Measurements from ENCODE around the gene RC3H1. TPM values are rescaled to one million over a fixed set of nuclear protein-coding genes. Genes with fewer than 3 reads are reported as not detected.
A peak's percentile ranks its signal among the peaks of the same experiment; 100 is the strongest.

RC3H1 gene, protein sequence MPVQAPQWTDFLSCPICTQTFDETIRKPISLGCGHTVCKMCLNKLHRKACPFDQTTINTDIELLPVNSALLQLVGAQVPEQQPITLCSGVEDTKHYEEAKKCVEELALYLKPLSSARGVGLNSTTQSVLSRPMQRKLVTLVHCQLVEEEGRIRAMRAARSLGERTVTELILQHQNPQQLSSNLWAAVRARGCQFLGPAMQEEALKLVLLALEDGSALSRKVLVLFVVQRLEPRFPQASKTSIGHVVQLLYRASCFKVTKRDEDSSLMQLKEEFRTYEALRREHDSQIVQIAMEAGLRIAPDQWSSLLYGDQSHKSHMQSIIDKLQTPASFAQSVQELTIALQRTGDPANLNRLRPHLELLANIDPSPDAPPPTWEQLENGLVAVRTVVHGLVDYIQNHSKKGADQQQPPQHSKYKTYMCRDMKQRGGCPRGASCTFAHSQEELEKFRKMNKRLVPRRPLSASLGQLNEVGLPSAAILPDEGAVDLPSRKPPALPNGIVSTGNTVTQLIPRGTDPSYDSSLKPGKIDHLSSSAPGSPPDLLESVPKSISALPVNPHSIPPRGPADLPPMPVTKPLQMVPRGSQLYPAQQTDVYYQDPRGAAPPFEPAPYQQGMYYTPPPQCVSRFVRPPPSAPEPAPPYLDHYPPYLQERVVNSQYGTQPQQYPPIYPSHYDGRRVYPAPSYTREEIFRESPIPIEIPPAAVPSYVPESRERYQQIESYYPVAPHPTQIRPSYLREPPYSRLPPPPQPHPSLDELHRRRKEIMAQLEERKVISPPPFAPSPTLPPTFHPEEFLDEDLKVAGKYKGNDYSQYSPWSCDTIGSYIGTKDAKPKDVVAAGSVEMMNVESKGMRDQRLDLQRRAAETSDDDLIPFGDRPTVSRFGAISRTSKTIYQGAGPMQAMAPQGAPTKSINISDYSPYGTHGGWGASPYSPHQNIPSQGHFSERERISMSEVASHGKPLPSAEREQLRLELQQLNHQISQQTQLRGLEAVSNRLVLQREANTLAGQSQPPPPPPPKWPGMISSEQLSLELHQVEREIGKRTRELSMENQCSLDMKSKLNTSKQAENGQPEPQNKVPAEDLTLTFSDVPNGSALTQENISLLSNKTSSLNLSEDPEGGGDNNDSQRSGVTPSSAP
- total RNA-seq = 10 to 100 TPM; 25.3 to 41.5 TPM

DNA sequence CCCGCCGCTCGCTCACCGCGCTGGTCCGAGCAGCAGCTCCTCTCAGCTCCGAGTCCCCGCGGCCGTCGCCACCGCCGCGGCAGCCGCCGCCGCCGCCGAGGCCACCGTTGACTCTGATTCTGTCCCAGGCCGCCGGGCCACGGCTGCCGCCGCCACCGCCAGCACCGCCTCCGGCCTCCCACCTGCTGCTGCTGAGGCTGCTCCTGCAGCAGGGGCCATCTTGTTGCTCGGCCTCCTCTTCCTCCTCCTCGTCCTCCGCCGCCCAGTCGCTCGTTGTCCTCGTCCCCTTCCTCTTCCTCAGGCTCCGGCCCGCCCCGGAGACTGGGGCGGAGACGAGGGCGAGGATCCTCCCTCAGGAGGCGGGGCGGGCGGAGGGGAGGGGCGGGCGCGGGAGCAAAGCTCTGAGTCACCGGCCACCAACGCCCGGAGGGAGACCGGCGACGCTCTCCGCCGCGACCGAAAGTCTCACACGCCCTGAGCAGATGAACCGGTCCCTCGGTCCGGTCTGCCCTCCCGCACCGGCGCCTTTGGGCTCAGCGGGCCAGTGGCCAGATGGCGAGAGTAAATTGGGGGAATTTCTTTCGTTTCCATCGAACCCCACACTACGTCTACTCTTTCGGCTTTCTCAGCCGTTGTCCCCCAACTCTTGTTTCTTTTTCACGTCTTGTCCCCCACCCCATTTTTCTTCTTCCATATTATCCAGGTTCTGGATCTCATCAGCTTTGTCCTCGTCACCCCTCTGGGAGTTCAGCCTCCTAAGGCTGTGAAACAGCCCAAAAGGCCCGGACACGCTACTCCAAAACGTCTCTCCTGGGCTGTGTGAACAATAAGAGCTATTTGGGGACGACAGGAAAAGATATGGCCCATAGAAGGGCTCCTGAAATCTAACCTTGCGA, at the start of gene RC3H1:
Gene RC3H1 (minus strand): TSS at position 278 of the 896 bp plus-strand sequence. CDS start 29,372 bp downstream, outside the sequence.
- Histone ChIP-seq H3K4me1 (ENCODE audit: control insufficient read depth in 1 of 2, low read depth in 2 of 2) (peaks cover 31 to 41% of the 10 kb centered on the region in 2 donors), H3K27ac (peak within 1 kb of the TSS; percentile 78 to 84), H3K4me3 (peak within 1 kb of the TSS; percentile 76), H3K36me3 (no peaks in the 10 kb centered on the region), H3K9me3 (no peaks in the 10 kb centered on the region), H3K27me3 (replicated peaks; ENCODE audit: insufficient read depth) (no peaks in the 10 kb centered on the region)
- ATAC-seq (ENCODE audit: insufficient number of reproducible peaks, low FRiP score, low read depth) (peak; percentile 92), DNase-seq (ENCODE audit: low spot score) (peak; percentile 51)
- TF ChIP-seq, protein P1, sequence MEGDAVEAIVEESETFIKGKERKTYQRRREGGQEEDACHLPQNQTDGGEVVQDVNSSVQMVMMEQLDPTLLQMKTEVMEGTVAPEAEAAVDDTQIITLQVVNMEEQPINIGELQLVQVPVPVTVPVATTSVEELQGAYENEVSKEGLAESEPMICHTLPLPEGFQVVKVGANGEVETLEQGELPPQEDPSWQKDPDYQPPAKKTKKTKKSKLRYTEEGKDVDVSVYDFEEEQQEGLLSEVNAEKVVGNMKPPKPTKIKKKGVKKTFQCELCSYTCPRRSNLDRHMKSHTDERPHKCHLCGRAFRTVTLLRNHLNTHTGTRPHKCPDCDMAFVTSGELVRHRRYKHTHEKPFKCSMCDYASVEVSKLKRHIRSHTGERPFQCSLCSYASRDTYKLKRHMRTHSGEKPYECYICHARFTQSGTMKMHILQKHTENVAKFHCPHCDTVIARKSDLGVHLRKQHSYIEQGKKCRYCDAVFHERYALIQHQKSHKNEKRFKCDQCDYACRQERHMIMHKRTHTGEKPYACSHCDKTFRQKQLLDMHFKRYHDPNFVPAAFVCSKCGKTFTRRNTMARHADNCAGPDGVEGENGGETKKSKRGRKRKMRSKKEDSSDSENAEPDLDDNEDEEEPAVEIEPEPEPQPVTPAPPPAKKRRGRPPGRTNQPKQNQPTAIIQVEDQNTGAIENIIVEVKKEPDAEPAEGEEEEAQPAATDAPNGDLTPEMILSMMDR (IDR thresholded peaks at IDR 0.05) = no peak

DNA sequence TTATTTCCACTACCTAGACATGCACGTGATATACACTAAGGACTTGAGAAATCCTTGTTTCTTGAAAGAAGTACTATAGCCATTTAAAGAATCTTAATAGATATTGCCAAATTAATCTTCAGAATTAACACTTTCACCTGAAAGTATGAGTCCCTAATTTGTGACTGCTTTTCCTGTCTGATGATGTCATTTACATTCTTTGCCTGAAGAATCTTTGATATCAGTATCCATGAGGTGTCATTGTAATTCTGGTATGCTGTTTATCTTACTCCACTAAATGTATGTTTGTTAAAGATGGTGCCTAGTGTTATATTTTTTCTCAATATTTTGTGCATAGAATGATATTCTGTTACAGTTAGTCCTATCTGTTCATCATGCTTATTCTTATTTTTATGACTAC, 48.5 kb upstream of the RC3H1 start:
- H3K27me3 ChIP-seq (replicated peaks; ENCODE audit: insufficient read depth) = no peaks in the 10 kb centered on the region
- TF ChIP-seq, protein P1 (IDR thresholded peaks at IDR 0.05) = no peak
- no peak overlapping the region for H3K4me3 ChIP-seq
- no peak overlapping the region for H3K27ac ChIP-seq
- H3K4me1 ChIP-seq (ENCODE audit: control insufficient read depth in 1 of 2, low read depth in 2 of 2) = no peaks in the 10 kb centered on the region
- no peak for DNase-seq (ENCODE audit: low spot score)
- no peak for ATAC-seq (ENCODE audit: insufficient number of reproducible peaks, low FRiP score, low read depth)
- no peaks in the 10 kb centered on the region for H3K9me3 ChIP-seq
- H3K36me3 ChIP-seq = no peaks in the 10 kb centered on the region

DNA sequence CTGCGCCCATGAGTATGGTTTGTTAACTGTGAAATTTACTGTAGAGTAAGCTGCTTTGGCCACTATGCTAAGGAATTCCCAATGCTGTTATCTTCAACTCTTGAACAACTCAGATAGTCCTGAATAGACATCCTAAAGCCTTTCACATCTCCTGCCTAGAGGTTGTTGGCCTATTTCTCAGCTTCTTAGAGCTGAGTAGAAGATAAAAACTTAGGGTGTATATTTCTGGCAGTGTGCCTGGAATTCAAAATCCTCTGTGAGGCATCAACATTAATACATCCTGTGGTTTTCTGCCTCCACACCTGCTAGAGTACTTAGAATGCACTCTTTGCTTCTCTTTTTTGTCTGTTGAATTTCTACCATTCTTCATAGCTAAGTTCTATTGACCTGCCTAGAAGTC, 45.8 kb upstream of the RC3H1 start:
- H3K27me3 ChIP-seq (replicated peaks; ENCODE audit: insufficient read depth) = no peaks in the 10 kb centered on the region
- H3K27ac ChIP-seq = no peak overlapping the region
- no peaks in the 10 kb centered on the region for H3K36me3 ChIP-seq
- no peaks in the 10 kb centered on the region for H3K9me3 ChIP-seq
- DNase-seq (ENCODE audit: low spot score) (no peak), ATAC-seq (ENCODE audit: insufficient number of reproducible peaks, low FRiP score, low read depth) (no peak)
- H3K4me3 ChIP-seq = no peak overlapping the region
- no peaks in the 10 kb centered on the region for H3K4me1 ChIP-seq (ENCODE audit: control insufficient read depth in 1 of 2, low read depth in 2 of 2)
- TF ChIP-seq, protein P1 (IDR thresholded peaks at IDR 0.05) = no peak

DNA sequence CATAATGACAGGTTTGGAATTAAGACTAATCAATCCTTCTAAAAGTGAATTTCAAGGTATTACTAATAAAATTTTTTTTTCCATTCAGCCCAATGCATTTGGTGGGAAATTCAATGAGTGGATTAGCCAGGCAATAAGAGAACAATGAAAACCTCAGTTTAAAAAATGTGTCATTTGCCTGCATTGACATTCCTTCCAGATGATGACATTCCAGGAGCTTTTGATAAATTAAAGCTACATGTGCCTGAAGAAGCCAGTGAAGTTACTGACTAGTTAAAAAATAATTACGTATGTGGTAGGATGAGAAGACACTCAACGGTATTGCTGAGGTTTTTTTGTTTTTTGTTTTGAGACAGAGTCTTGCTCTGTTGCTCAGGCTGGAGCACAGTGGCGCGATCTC, 37.9 kb upstream of the RC3H1 start:
- Histone ChIP-seq H3K4me1 (ENCODE audit: control insufficient read depth in 1 of 2, low read depth in 2 of 2) (no peaks in the 10 kb centered on the region), H3K27ac (no peak overlapping the region), H3K9me3 (no peaks in the 10 kb centered on the region), H3K27me3 (replicated peaks; ENCODE audit: insufficient read depth) (no peaks in the 10 kb centered on the region), H3K4me3 (no peak overlapping the region), H3K36me3 (no peaks in the 10 kb centered on the region)
- TF ChIP-seq, protein P1 (IDR thresholded peaks at IDR 0.05) = no peak
- ATAC-seq (ENCODE audit: insufficient number of reproducible peaks, low FRiP score, low read depth) (no peak), DNase-seq (ENCODE audit: low spot score) (no peak)

Measured in thoracic aorta (tissue), 2 donors.